GM12878 (cell line): ENCODE results near the gene FHOD3. TPM values are rescaled to one million over a fixed set of nuclear protein-coding genes. Genes with fewer than 3 reads are reported as not detected.

Experiments
- ATAC-seq: fragments of 200-7000 bp; cut with Tn5 transposase; 3 replicates; pipeline ENCODE4 v1.9.1; 2020; ENCODE audit warnings: mild to moderate bottlenecking, moderate library complexity
- BruUV-seq: library from RNA; stranded (reverse); fragments of 400-500 nt; replicated peaks from 2 replicates; lab custom pipeline; 2021; lab: Mats Ljungman, UMichigan
- CTCF ChIA-PET: fragments of 300-600 bp; sonication (Branson Sonifier 250); formaldehyde crosslinking; extraction: SDS; loops from one replicate; lab custom pipeline; 2021; ENCODE audit warnings: inconsistent platforms; lab: Yijun Ruan, JAX
- POLR2A ChIA-PET: fragments of 350-600 bp; formaldehyde crosslinking; extraction: SDS; loops from one replicate; lab custom pipeline; 2021; ENCODE audit warnings: inconsistent platforms; lab: Charles Lee
- RAD21 ChIA-PET: fragments of 300-600 bp; sonication (Branson Sonifier 250); formaldehyde crosslinking; loops from one replicate; lab custom pipeline; 2023; ENCODE audit warnings: antibody characterized with exemption; ENCODE audit not compliant: unreplicated experiment; lab: Charles Lee
- SMC1A ChIA-PET: fragments of 300-600 bp; sonication (Branson Sonifier 250); formaldehyde crosslinking; loops from one replicate; lab custom pipeline; 2023; ENCODE audit not compliant: unreplicated experiment, uncharacterized antibody; lab: Charles Lee
- DNase-seq: peaks from one replicate; pipeline ENCODE4 v3.0.0-alpha.2; 2011; ENCODE audit warnings: low read depth, low spot score
- FAIRE-seq: peaks from 3 replicates; lab custom pipeline; 2011; peaks lifted over from hg19 to GRCh38; lab: Jason Lieb, UNC
- H2AFZ ChIP-seq: 2 replicates; pipeline ENCODE4 v1.6.0; 2011; ENCODE audit warnings: low read depth, low read length, control low read depth; ENCODE audit not compliant: control insufficient read depth
- H3K27ac ChIP-seq: 2 replicates; pipeline ENCODE4 v1.5.1; 2011; ENCODE audit warnings: control low read depth; ENCODE audit not compliant: control insufficient read depth, insufficient read depth
- H3K27me3 ChIP-seq, 2 experiments: replicated peaks in 1 of 2; 2 replicates each; pipeline versions ENCODE4 v1.6.0 to v1.6.1; 2011; ENCODE audit warnings: low read length in 1 of 2; ENCODE audit not compliant: control insufficient read depth in 2 of 2, insufficient read depth in 2 of 2
- H3K36me3 ChIP-seq, 2 experiments: 2 replicates each; pipeline ENCODE4 v1.5.1; 2011; ENCODE audit warnings: low read length in 1 of 2; ENCODE audit not compliant: control insufficient read depth in 2 of 2, insufficient read depth in 2 of 2
- H3K4me1 ChIP-seq: 2 replicates; pipeline ENCODE4 v1.6.1; 2011; ENCODE audit warnings: mild to moderate bottlenecking, low read length, moderate library complexity, mixed read lengths; ENCODE audit not compliant: control insufficient read depth, insufficient read depth
- H3K4me2 ChIP-seq: 2 replicates; pipeline ENCODE4 v1.6.0; 2011; ENCODE audit warnings: control low read depth; ENCODE audit not compliant: control insufficient read depth, insufficient read depth
- H3K4me3 ChIP-seq: fragments of 200-600 bp; sonication (generic); 2 replicates; pipeline ENCODE4 v1.5.1; 2016
- H3K79me2 ChIP-seq: 2 replicates; pipeline ENCODE4 v1.6.0; 2011; ENCODE audit warnings: low read length; ENCODE audit not compliant: control insufficient read depth, insufficient read depth
- H3K9ac ChIP-seq: 2 replicates; pipeline ENCODE4 v1.8.0; 2011; ENCODE audit warnings: low read length, control low read depth, mixed read lengths; ENCODE audit not compliant: control insufficient read depth, insufficient read depth
- H3K9me3 ChIP-seq: replicated peaks from 3 replicates; pipeline ENCODE4 v1.5.1; 2011; ENCODE audit warnings: mild to moderate bottlenecking, low read length; ENCODE audit not compliant: control insufficient read depth, insufficient read depth
- H4K20me1 ChIP-seq: 2 replicates; pipeline ENCODE4 v1.6.0; 2011; ENCODE audit not compliant: control insufficient read depth, insufficient read depth
- BACH1 ChIP-seq: fragments of 450-650 bp; IDR thresholded peaks from 2 replicates; pipeline ENCODE4 v1.6.1; 2017; ENCODE audit warnings: mild to moderate bottlenecking, borderline replicate concordance
- HDGF ChIP-seq: fragments of 450-650 bp; IDR thresholded peaks from 2 replicates; pipeline ENCODE4 v1.6.1; 2016; ENCODE audit warnings: antibody characterized with exemption
- WGBS: methylation state at CpG from one replicate; pipeline ENCODE4 v1.1.6; 2016; ENCODE audit warnings: low lambda C conversion rate; ENCODE audit not compliant: insufficient replicate concordance, insufficient coverage; ENCODE audit errors: missing lambda C conversion rate; 5-methylcytosine and 5-hydroxymethylcytosine counted together
- in situ Hi-C: fragments of 300-500 bp; cut with MboI; formaldehyde crosslinking; loops from 9 replicates; pipeline ENCODE4 v1.14.3; 2018; ENCODE audit warnings: mixed read lengths
- intact Hi-C: fragments of 100-400 bp; cut with micrococcal nuclease; formaldehyde crosslinking; loops from one replicate; pipeline ENCODE4 v1.14.2; 2022; ENCODE audit not compliant: unreplicated experiment
- polyA plus RNA-seq, 11 experiments: library from polyadenylated mRNA; depleted of rRNA in 4 of 11; unstranded in 6 of 11; stranded (reverse) in 5 of 11; fragments of >200 nt; fragmentation: Nextera tagmentation in 4 of 11; fragmentation: Illumina TruSeq in 1 of 11; extraction: Ambion mirVana in 4 of 11; extraction: Trizol in 1 of 11; gene quantifications; 1 replicate in 1 of 11; 2 replicates in 10 of 11; pipeline versions ENCODE4 v1.2.1 to v1.2.3, GENCODE V29; 2011 to 2016; ENCODE audit warnings: inconsistent platforms in 2 of 11, missing spikeins in 2 of 11, low read depth in 1 of 11
- total RNA-seq, 4 experiments: library from RNA; depleted of rRNA in 3 of 4; stranded (reverse); fragments of >200 nt in 3 of 4; fragmentation: Illumina TruSeq in 1 of 4; extraction: Trizol in 1 of 4; gene quantifications; 2 replicates each; pipeline versions ENCODE4 v1.2.1 to v1.2.3, GENCODE V29; 2013 to 2021
- TF ChIP-seq, protein P1 (sequence below): IDR thresholded peaks from 2 replicates; pipeline ENCODE4 v1.6.1; 2011; ENCODE audit warnings: borderline replicate concordance, low read depth, mild to moderate bottlenecking, moderate library complexity, mixed read lengths, low read length; ENCODE audit not compliant: insufficient read depth; ENCODE audit errors: extremely low read length
- TF ChIP-seq, protein P2 (sequence below): fragments of 450-650 bp; IDR thresholded peaks from 2 replicates; pipeline ENCODE4 v1.6.1; 2017; ENCODE audit warnings: low read depth, mild to moderate bottlenecking, moderate library complexity

Gene FHOD3
- total and polyA plus RNA-seq, 10 of the 15 experiments (the other 5 are each of a cell fraction or from before 2014, with no cell fraction given): 0.77 to 26.7 (median 10.4) TPM

DNA sequence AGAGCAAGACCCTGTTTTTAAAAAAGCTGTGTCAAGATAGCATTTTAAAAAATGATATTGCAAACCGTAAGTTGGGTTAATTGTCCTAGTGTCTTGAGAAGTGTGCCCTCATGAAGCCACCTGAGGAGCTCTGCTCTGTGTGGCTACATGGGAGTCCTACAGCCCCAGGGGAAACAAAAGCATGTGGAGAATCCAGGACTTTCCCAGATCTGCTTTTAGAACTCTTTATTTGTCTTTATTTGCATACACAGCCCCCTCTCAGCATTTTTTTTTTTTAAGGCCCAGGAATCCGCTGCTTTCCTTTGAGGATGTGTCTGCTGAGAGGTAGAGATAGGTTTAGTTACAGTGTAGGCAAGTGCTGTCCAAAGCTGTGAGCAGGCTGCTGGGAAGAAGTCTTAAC is 219.2 kb downstream of the FHOD3 start:
- no peak overlapping the region for H3K4me3 ChIP-seq
- CTCF ChIA-PET: interaction anchor here (0.5 to 1.8 kb wide), 5 partner anchors 9 to 222 kb away, joined by 3 to 5 read pairs (median 3); no protein-coding TSS in a partner anchor
- no peak overlapping the region for H3K4me2 ChIP-seq
- no peaks in the 10 kb centered on the region for H4K20me1 ChIP-seq
- no peaks in the 10 kb centered on the region for H3K36me3 ChIP-seq
- FAIRE-seq (no peak), ATAC-seq (no peak), DNase-seq (no peak)
- BruUV-seq: no TSS peak
- in situ Hi-C loops (no loop called here), intact Hi-C loops (no loop called here)
- no peaks in the 10 kb centered on the region for H3K27me3 ChIP-seq
- no peak overlapping the region for H3K9ac ChIP-seq
- TF ChIP-seq, protein P1, sequence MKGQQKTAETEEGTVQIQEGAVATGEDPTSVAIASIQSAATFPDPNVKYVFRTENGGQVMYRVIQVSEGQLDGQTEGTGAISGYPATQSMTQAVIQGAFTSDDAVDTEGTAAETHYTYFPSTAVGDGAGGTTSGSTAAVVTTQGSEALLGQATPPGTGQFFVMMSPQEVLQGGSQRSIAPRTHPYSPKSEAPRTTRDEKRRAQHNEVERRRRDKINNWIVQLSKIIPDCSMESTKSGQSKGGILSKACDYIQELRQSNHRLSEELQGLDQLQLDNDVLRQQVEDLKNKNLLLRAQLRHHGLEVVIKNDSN: no peak
- TF ChIP-seq HDGF: no peak
- H2AFZ ChIP-seq: no peak overlapping the region
- H3K4me1 ChIP-seq: peaks cover 4% of the 10 kb centered on the region; the same call in 1 of the 2 replicates
- RAD21 ChIA-PET: interaction anchor here (0.7 to 1.4 kb wide), 7 partner anchors 11 to 97 kb away, joined by 3 to 5 read pairs (median 3); no protein-coding TSS in a partner anchor
- 46% methylated on average over 2 of the region's 2 CpGs for WGBS
- H3K79me2 ChIP-seq: no peaks in the 10 kb centered on the region
- POLR2A ChIA-PET: interaction anchor here (1.5 kb wide), 1 partner anchor 14 kb away, joined by 3 read pairs; no protein-coding TSS in a partner anchor
- no peaks in the 10 kb centered on the region for H3K9me3 ChIP-seq
- SMC1A ChIA-PET: interaction anchor here (0.6 to 2.9 kb wide), 9 partner anchors 9 to 111 kb away, joined by 3 to 14 read pairs (median 4); no protein-coding TSS in a partner anchor
- H3K27ac ChIP-seq: no peak overlapping the region

DNA sequence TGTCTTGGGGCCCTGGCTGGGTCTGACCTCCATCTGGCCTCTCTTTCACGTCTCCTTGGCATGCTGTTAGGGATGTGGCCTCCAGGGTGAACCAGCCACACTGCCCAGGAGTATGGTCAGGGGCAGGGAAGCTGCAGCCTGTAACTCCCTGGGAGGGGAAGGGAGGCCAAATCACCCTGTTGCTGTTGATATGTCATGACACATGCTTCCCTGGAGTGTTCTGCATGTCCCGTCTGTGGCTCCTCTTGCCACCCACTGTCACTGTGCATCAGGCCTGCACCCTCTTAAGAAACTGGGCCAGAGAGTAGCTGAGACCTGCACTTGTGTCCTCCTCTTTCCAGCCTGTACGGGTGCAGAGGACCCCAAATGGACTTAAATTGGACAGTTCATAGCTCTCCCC is 221.3 kb downstream of the FHOD3 start:
- DNase-seq (no peak), ATAC-seq (peak; percentile 42), FAIRE-seq (no peak)
- Histone ChIP-seq H3K9me3 (no peaks in the 10 kb centered on the region), H4K20me1 (no peaks in the 10 kb centered on the region), H2AFZ (no peak overlapping the region), H3K36me3 (no peaks in the 10 kb centered on the region; a peak in 1 of 4 replicates), H3K27ac (no peak overlapping the region), H3K79me2 (no peaks in the 10 kb centered on the region), H3K9ac (no peak overlapping the region), H3K4me3 (no peak overlapping the region), H3K4me2 (no peak overlapping the region), H3K27me3 (no peaks in the 10 kb centered on the region), H3K4me1 (peaks cover 4% of the 10 kb centered on the region; the same call in 1 of the 2 replicates)
- ChIA-PET SMC1A (interaction anchor here (0.7 to 2.9 kb wide), 11 partner anchors 8 to 151 kb away, joined by 3 to 15 read pairs (median 5); no protein-coding TSS in a partner anchor), CTCF (interaction anchor here (0.9 to 1.6 kb wide), 4 partner anchors 8 to 423 kb away, joined by 3 to 5 read pairs (median 4); no protein-coding TSS in a partner anchor), POLR2A (interaction anchor here (0.8 kb wide), 1 partner anchor 10 kb away, joined by 3 read pairs; no protein-coding TSS in a partner anchor), RAD21 (interaction anchor here (0.8 to 1.5 kb wide), 5 partner anchors 8 to 151 kb away, joined by 3 to 4 read pairs (median 3); no protein-coding TSS in a partner anchor)
- no TSS peak for BruUV-seq
- WGBS: 24% methylated on average over 3 of the region's 3 CpGs
- intact Hi-C loops (no loop called here), in situ Hi-C loops (no loop called here)
- TF ChIP-seq, protein P2, sequence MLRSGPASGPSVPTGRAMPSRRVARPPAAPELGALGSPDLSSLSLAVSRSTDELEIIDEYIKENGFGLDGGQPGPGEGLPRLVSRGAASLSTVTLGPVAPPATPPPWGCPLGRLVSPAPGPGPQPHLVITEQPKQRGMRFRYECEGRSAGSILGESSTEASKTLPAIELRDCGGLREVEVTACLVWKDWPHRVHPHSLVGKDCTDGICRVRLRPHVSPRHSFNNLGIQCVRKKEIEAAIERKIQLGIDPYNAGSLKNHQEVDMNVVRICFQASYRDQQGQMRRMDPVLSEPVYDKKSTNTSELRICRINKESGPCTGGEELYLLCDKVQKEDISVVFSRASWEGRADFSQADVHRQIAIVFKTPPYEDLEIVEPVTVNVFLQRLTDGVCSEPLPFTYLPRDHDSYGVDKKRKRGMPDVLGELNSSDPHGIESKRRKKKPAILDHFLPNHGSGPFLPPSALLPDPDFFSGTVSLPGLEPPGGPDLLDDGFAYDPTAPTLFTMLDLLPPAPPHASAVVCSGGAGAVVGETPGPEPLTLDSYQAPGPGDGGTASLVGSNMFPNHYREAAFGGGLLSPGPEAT: no peak
- no peak for TF ChIP-seq BACH1
